HFFc6 (cell line): ENCODE measurements around the gene SLC6A13. TPM values are rescaled to one million over a fixed set of nuclear protein-coding genes. Genes with fewer than 3 reads are reported as not detected.

ENCODE experiments used
- DNase-seq: peaks from one replicate; pipeline ENCODE4 v3.0.0-alpha.2; 2018
- H3K27ac Mint-ChIP-seq: 2 replicates; pipeline ENCODE4 v1.8.0; 2020; ENCODE audit warnings: mild to moderate bottlenecking, mixed read lengths
- H3K27me3 Mint-ChIP-seq: 2 replicates; pipeline ENCODE4 v1.8.0; 2021; ENCODE audit warnings: mild to moderate bottlenecking, moderate library complexity, mixed read lengths; ENCODE audit not compliant: insufficient read depth
- H3K36me3 Mint-ChIP-seq: 2 replicates; pipeline ENCODE4 v1.8.0; 2021; ENCODE audit warnings: low read depth, mixed read lengths
- H3K4me1 Mint-ChIP-seq: 2 replicates; pipeline ENCODE4 v1.8.0; 2020; ENCODE audit warnings: low read depth, mixed read lengths
- H3K4me3 Mint-ChIP-seq: 2 replicates; pipeline ENCODE4 v1.8.0; 2020; ENCODE audit warnings: mild to moderate bottlenecking, moderate library complexity, mixed read lengths
- H3K9me3 Mint-ChIP-seq: 2 replicates; pipeline ENCODE4 v1.8.0; 2020; ENCODE audit warnings: mild to moderate bottlenecking, mixed read lengths
- total RNA-seq, 6 experiments: library from RNA; stranded (reverse); fragmentation: NEBNext Ultra II Directional; extraction: Animal tissue kit (Norgen Biotek cat#: 25700); gene quantifications; 2 replicates in 1 of 6; 3 replicates in 5 of 6; pipeline ENCODE4 v1.2.3, GENCODE V29; 2021
- TF ChIP-seq, protein P1 (sequence below): fragments of 200-600 bp; sonication (generic); IDR thresholded peaks from 2 replicates; pipeline ENCODE4 v1.5.0; 2021; ENCODE audit warnings: antibody characterized with exemption, mild to moderate bottlenecking

The SLC6A13 gene
- total RNA-seq, 6 experiments from 2014 or later: not detected

DNA sequence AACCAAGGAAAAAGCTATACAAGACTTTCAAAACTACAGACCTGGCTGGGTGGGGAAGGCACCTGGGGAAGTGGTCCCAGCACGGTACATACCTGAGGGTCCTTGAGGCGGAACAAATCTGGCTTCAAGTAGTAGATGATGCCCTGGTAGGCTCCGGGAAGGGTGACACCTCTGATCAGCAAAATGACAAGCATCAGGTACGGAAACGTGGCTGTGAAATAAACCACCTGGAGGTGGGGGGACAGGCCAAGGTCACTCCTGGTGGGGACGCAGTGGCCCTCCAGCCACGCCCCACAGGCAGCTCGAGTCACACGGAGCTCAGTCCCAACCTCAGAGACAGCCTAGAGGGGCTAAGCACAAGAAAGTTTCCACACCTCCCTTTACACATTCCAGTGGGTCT lies 63.9 kb downstream of the SLC6A13 start:
- Mint-ChIP-seq H3K27me3 (peaks cover 29% of the 10 kb centered on the region), H3K4me1 (peaks cover 7% of the 10 kb centered on the region), H3K4me3 (no peak overlapping the region), H3K36me3 (no peaks in the 10 kb centered on the region), H3K9me3 (no peaks in the 10 kb centered on the region), H3K27ac (no peak overlapping the region)
- DNase-seq: no peak
- TF ChIP-seq, protein P1, sequence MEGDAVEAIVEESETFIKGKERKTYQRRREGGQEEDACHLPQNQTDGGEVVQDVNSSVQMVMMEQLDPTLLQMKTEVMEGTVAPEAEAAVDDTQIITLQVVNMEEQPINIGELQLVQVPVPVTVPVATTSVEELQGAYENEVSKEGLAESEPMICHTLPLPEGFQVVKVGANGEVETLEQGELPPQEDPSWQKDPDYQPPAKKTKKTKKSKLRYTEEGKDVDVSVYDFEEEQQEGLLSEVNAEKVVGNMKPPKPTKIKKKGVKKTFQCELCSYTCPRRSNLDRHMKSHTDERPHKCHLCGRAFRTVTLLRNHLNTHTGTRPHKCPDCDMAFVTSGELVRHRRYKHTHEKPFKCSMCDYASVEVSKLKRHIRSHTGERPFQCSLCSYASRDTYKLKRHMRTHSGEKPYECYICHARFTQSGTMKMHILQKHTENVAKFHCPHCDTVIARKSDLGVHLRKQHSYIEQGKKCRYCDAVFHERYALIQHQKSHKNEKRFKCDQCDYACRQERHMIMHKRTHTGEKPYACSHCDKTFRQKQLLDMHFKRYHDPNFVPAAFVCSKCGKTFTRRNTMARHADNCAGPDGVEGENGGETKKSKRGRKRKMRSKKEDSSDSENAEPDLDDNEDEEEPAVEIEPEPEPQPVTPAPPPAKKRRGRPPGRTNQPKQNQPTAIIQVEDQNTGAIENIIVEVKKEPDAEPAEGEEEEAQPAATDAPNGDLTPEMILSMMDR: no peak

DNA sequence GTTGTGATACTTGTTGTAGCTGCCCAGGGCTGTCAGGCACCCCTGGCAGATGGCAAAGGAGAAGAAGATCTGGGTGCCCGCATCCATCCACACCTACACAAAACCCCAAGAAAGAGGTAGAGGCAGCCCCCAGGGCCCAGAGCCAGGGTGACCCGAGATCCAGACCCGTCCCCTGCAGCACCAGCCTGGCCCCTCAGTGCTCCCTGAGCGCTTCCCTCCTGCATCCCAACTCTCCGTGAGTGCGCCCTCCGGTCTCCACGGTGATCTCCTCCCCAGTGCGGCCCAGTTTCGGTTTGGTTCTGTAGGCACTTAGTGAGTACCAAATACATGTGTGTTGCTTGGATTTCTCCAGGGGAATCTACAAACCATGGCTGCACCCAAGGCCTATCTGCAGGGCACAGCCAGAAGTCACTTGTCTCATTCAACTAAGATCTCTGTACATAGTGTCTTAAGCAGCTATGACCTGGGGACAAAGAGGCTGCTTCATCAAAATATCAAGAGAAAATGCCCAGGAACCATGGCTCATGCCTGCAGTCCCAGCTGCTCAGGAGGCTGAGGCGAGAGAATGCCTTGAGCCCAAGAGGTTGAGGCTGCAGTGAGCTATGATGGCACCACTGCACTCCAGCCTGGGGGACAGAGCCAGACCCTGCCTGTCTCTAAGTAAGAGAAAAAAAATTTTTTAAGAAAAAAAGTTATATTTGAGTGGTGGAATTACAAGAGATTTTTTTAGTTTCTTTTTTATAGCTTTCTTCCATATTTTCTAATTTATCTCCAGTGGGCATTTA lies 64.5 kb downstream of the SLC6A13 start:
- Mint-ChIP-seq H3K27me3 (peaks cover 29% of the 10 kb centered on the region), H3K27ac (no peak overlapping the region), H3K9me3 (no peaks in the 10 kb centered on the region), H3K4me1 (peaks cover 7% of the 10 kb centered on the region), H3K4me3 (no peak overlapping the region), H3K36me3 (no peaks in the 10 kb centered on the region)
- TF ChIP-seq, protein P1: no peak
- DNase-seq: no peak

DNA sequence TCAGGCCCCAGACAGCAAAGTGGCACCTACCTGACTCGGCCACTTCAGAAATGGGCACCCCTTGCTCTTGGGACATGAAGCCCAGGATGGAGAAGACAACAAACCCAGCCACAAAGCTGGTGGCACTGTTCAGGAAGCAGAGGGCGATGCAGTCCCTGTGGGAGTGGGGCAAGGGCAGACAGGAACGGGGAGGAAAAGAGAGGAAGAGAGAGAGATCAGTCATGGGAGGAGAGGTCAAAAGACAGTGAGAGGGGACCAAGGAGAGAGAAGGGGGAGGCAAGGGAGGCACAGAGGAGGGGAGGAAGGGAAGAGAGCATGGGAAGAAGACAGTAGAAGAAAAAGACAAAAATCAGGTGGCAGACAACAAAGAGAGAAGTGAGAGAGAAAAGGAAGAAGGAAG lies 65.3 kb downstream of the SLC6A13 start:
- TF ChIP-seq, protein P1: no peak
- no peak overlapping the region for H3K27ac Mint-ChIP-seq
- peaks cover 7% of the 10 kb centered on the region for H3K4me1 Mint-ChIP-seq
- peaks cover 29% of the 10 kb centered on the region for H3K27me3 Mint-ChIP-seq
- H3K4me3 Mint-ChIP-seq: no peak overlapping the region
- H3K9me3 Mint-ChIP-seq: no peaks in the 10 kb centered on the region
- H3K36me3 Mint-ChIP-seq: no peaks in the 10 kb centered on the region
- DNase-seq: no peak

DNA sequence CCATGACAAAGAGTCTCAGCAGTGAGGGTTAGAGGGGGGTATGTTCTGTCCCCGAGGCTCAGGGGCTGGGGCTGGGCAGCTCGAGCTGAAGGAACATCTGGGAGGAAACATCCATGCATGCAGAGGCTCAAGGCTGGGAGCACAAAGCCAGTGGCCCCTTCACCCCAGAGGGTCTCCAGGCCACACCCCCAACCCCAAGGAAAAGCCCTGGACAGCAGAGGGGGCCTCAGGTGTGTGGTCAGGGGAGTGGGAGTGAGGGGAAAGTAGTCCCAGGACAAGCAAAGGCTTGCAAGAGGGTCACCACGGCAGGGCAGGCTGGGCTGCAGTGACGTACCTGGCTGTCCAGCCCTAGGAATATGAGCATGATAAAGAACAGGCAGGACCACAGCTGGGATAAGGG lies 66.2 kb downstream of the SLC6A13 start:
- Mint-ChIP-seq H3K4me1 (peaks cover 7% of the 10 kb centered on the region), H3K36me3 (no peaks in the 10 kb centered on the region), H3K27me3 (peaks cover 25% of the 10 kb centered on the region), H3K4me3 (no peak overlapping the region), H3K27ac (no peak overlapping the region), H3K9me3 (no peaks in the 10 kb centered on the region)
- DNase-seq: no peak
- TF ChIP-seq, protein P1: no peak

DNA sequence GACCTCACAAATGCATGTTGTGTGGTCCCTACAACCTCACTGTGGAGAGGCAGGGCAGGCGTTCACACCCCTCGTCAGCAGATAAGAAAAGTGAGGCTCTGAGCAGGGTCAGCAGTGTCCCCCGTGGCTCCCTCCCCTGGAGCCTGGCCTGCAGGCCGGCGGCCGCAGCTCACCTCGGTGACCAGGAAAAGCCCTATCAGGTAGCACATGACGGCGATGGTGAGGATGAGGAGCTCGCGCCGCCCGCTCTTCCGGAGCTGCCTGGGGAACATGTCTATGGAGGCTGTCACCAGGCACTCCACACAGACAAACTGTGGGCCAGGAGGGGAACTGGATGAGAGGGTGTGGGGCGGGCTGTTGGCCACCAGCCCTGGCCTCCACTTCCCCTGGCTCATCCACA lies 66.7 kb downstream of the SLC6A13 start:
- H3K4me1 Mint-ChIP-seq: peaks cover 7% of the 10 kb centered on the region
- no peaks in the 10 kb centered on the region for H3K9me3 Mint-ChIP-seq
- no peak for DNase-seq
- H3K27me3 Mint-ChIP-seq: peaks cover 23% of the 10 kb centered on the region
- H3K36me3 Mint-ChIP-seq: no peaks in the 10 kb centered on the region
- TF ChIP-seq, protein P1: no peak
- H3K4me3 Mint-ChIP-seq: no peak overlapping the region
- H3K27ac Mint-ChIP-seq: no peak overlapping the region
